ENCODE results near the gene PLXNA2. TPM values are rescaled to one million over a fixed set of nuclear protein-coding genes. Genes with fewer than 3 reads are reported as not detected.

Gene PLXNA2
- total and polyA plus RNA-seq, 9 donors: 17.8 to 43.3 (median 35.1) TPM

DNA sequence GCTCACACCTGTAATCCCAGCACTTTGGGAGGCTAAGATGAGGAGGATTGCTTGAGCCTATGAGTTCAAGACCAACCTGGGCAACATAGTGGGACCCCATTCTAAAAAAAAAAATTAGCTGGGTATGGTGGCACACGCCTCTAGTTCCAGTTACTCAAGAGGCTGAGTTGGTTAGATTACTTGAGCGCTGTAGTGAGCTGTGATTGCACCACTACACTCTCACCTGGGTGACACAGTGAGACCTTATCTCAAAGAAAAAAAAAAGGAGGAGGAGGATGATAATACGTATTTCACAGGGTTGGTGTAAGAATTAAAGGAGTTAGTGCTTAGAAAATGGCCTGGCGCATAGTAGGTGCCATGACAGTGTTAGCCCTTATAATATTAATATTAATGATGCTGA, 144.1 kb downstream of the PLXNA2 start:
- Histone ChIP-seq H3K27ac (ENCODE audit: low read length) (no peak overlapping the region), H3K4me3 (ENCODE audit: low read length) (no peak overlapping the region), H3K9me3 (replicated peaks; ENCODE audit: control insufficient read depth, low read depth, low read length) (no peaks in the 10 kb centered on the region), H3K27me3 (ENCODE audit: control insufficient read depth, insufficient read depth, low read length) (no peaks in the 10 kb centered on the region), H3K4me1 (ENCODE audit: control insufficient read depth, insufficient read depth, low read length) (peaks cover 60% of the 10 kb centered on the region), H3K36me3 (ENCODE audit: control insufficient read depth, insufficient read depth, low read length) (peaks cover 33% of the 10 kb centered on the region)
- no peak for DNase-seq
- WGBS (ENCODE audit: insufficient coverage): 100% methylated on average over 1 of the region's 4 CpGs

DNA sequence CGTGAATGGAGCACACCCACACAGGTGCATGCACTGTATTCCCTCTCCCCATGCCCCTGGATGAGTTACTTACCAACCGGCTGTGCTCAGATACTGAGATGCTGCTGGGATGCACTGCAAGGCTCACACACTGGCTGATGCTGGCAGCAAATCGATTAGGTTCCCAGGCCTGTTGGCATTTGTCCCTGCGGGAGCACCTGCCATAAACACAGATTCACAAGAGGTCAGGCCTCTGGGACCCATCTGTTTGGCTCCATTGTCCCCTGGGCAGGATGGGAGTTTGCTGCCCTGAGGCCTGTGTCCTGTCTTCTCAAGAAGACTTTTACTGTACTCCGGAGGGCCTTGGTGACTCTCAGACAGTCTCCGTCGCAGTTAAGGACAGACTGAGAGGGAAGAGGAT, 145.4 kb downstream of the PLXNA2 start:
- WGBS (ENCODE audit: insufficient coverage): 71% methylated on average over 7 of the region's 7 CpGs
- peaks cover 38% of the 10 kb centered on the region for H3K36me3 ChIP-seq (ENCODE audit: control insufficient read depth, insufficient read depth, low read length)
- no peaks in the 10 kb centered on the region for H3K27me3 ChIP-seq (ENCODE audit: control insufficient read depth, insufficient read depth, low read length)
- no peaks in the 10 kb centered on the region for H3K9me3 ChIP-seq (replicated peaks; ENCODE audit: control insufficient read depth, low read depth, low read length)
- DNase-seq: no peak
- H3K4me1 ChIP-seq (ENCODE audit: control insufficient read depth, insufficient read depth, low read length): peaks cover 48% of the 10 kb centered on the region
- no peak overlapping the region for H3K27ac ChIP-seq (ENCODE audit: low read length)
- no peak overlapping the region for H3K4me3 ChIP-seq (ENCODE audit: low read length)

DNA sequence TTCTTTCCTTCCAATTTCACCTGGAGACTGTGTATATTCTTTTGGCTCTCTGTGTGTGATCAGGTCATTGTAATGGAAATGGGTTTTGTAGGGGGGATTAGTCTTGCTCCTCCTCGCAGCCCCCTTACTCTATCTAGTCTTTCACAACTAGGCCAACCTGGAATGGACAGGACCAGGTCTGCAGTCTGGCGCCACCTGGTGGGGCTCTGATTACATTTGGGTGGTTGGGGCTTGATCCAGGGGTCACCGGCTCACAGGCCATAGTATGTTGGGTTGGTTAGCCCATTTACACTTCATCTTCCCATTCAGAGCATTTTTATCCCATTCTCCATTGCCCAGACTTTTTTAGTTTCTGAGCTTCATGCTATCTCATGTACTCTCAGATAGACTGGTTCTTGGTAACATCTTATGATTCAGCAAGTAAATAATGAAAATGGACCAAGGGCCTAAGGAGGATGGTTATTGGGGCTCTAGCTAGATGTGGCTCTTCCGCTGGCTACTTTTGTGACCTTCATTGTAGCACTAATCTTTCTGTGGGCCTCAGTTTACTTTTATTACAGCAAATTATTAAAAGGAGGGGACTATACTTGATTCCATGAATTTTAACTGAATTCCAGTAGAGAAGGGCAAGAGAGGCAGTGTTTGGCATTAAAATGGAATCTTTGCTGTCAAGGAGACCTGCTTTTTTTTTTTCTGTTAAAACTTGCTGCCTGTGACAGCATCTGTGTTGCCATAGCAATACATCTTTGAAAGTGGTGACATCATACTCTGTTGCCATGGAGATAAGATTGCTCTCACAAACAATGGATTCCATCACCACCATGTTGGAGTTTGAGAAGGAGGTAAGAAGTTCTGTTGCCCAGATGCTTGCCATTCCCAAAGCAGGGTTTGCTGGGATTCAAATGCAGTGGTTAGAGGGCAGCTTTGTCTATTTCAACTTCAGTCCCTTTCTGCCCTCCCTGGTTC, 150.1 kb downstream of the PLXNA2 start:
- H3K4me1 ChIP-seq (ENCODE audit: control insufficient read depth, insufficient read depth, low read length): peaks cover 24% of the 10 kb centered on the region
- no peaks in the 10 kb centered on the region for H3K27me3 ChIP-seq (ENCODE audit: control insufficient read depth, insufficient read depth, low read length)
- peaks cover 60% of the 10 kb centered on the region for H3K36me3 ChIP-seq (ENCODE audit: control insufficient read depth, insufficient read depth, low read length)
- WGBS (ENCODE audit: insufficient coverage): no CpG with 5 or more reads among the region's 4 CpGs
- H3K4me3 ChIP-seq (ENCODE audit: low read length): no peak overlapping the region
- H3K27ac ChIP-seq (ENCODE audit: low read length): no peak overlapping the region
- H3K9me3 ChIP-seq (replicated peaks; ENCODE audit: control insufficient read depth, low read depth, low read length): no peaks in the 10 kb centered on the region
- DNase-seq: peak; percentile 58

DNA sequence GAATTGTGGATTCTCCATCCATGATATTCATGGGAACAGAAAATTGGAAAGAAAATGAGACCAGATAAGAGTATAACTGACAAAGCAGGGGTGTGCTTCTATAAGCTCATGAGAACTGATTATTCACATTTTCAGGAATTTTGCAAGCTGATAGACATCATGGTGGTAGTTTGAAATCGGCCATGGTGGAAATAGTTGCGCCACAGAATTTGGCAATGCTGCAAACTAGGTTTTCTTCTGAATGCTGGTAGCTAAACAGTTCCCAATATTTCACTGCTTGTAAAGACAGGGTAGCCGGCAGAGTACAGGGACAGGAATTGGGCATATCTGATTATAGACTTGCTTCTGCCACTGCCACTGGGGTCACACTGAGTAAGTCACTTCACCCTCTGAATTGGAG, 151.1 kb downstream of the PLXNA2 start:
- H3K36me3 ChIP-seq (ENCODE audit: control insufficient read depth, insufficient read depth, low read length): peaks cover 64% of the 10 kb centered on the region
- WGBS (ENCODE audit: insufficient coverage): 94% methylated on average over 3 of the region's 3 CpGs
- no peaks in the 10 kb centered on the region for H3K9me3 ChIP-seq (replicated peaks; ENCODE audit: control insufficient read depth, low read depth, low read length)

DNA sequence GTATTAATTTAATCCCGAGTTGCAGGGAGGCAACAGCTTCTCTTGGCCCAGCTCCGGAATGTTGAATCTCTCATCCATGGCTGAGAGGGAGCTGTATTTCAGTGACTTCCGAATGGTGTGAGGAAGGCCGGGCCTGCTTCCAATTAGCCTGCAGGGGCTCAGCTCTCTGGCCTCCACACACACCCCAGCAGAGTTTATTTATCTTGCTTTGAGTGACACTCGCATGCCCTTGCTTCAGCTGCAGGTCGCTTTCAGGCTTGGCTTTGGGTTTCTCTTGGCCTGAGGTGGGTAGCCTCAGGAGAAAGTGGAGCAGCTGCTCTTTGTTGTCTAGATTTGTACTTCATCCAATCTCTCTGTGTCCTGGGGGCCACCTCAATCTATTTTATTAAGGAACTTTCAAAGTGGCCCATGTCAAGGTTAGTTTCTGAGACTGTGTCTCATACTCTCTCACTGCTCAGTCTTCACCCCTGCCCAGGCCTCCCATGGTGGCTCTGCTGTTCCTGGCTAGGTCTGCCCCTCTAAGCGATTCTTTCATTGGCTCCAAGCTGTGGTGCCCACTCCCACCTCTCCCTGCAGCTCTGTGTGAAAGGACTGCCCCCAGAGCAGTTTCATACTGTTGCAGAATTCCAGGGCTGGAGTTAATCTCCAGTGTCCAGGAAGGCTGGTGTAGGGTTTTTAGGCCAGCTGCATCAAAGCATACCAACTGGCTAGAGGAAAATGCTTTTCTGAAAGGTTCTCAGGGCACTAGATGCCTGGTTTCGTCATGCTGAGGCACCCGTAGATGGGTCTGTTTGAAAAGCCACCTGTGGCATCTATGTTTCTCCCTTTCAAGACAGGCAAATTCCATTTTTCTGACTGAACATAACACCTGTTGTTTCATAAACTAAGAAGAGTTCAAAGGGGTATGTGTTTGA, 153.5 kb downstream of the PLXNA2 start:
- Histone ChIP-seq H3K27me3 (ENCODE audit: control insufficient read depth, insufficient read depth, low read length) (no peaks in the 10 kb centered on the region), H3K4me3 (ENCODE audit: low read length) (no peak overlapping the region), H3K9me3 (replicated peaks; ENCODE audit: control insufficient read depth, low read depth, low read length) (no peaks in the 10 kb centered on the region), H3K36me3 (ENCODE audit: control insufficient read depth, insufficient read depth, low read length) (peaks cover 54% of the 10 kb centered on the region), H3K4me1 (ENCODE audit: control insufficient read depth, insufficient read depth, low read length) (peaks cover 42% of the 10 kb centered on the region), H3K27ac (ENCODE audit: low read length) (peak overlapping the region; percentile 56)
- WGBS (ENCODE audit: insufficient coverage): 49% methylated on average over 6 of the region's 9 CpGs
- DNase-seq: peak; percentile 73

More for the DNA sequence above, 151.1 kb downstream of the PLXNA2 start:
- no peaks in the 10 kb centered on the region for H3K27me3 ChIP-seq (ENCODE audit: control insufficient read depth, insufficient read depth, low read length)
- peaks cover 26% of the 10 kb centered on the region for H3K4me1 ChIP-seq (ENCODE audit: control insufficient read depth, insufficient read depth, low read length)
- no peak overlapping the region for H3K27ac ChIP-seq (ENCODE audit: low read length)
- DNase-seq: no peak
- H3K4me3 ChIP-seq (ENCODE audit: low read length): no peak overlapping the region

DNA sequence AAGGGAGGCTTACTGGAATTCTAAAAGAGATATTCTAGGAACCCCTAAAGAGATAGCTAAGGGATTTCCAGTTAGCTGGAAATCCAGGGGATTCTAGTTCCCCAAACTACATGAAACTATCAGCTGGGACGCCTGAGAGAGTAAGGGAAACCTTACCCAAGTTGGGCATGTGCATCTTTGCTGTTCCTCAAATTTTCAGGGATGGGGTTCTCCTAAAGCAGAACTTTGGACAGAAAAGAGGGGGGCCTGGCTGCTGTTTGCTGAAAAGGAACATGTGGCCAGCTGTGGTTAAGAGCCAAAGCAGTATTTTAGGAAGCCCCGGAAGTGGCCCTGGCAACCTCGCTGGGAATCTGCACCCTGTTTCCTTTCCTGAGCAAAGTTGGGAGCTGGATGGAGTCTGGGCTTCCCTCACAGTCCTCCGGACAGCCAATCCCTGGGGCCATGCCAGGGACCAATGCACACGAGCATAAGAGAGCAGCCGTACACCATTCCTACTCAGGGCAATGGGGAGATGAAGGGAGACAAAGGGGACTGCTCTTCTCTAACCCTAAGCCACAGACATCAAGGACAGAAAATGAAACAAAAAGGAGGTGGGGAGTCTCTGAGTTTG, 154.3 kb downstream of the PLXNA2 start:
- WGBS (ENCODE audit: insufficient coverage): 33% methylated on average over 1 of the region's 6 CpGs
- no peaks in the 10 kb centered on the region for H3K27me3 ChIP-seq (ENCODE audit: control insufficient read depth, insufficient read depth, low read length)
- no peak overlapping the region for H3K4me3 ChIP-seq (ENCODE audit: low read length)
- H3K27ac ChIP-seq (ENCODE audit: low read length): peak overlapping the region; percentile 56
- H3K36me3 ChIP-seq (ENCODE audit: control insufficient read depth, insufficient read depth, low read length): peaks cover 53% of the 10 kb centered on the region
- peak; percentile 46 for DNase-seq
- no peaks in the 10 kb centered on the region for H3K9me3 ChIP-seq (replicated peaks; ENCODE audit: control insufficient read depth, low read depth, low read length)
- H3K4me1 ChIP-seq (ENCODE audit: control insufficient read depth, insufficient read depth, low read length): peaks cover 49% of the 10 kb centered on the region

DNA sequence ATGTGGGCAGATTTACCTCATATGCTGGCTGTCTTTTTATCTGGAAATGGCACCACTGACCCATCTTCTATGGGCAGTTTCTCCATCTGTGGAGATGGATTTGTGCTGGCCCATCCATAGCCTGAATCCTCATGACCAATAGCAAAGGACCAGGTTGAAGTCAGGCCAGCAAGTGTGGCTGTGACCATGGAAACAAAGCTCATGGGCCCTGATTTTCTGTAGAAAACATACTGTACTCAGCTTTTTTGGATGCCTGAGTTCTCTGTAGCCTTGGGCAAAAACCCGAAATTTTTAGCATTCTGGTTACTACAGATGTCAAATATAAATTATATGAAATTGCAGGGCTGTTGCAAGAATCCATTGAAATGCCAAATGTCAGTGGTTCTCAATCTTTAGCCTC, 155.0 kb downstream of the PLXNA2 start:
- H3K4me3 ChIP-seq (ENCODE audit: low read length): no peak overlapping the region
- no CpG with 5 or more reads among the region's 1 CpG for WGBS (ENCODE audit: insufficient coverage)
- no peaks in the 10 kb centered on the region for H3K9me3 ChIP-seq (replicated peaks; ENCODE audit: control insufficient read depth, low read depth, low read length)
- peak; percentile 91 for DNase-seq
- H3K36me3 ChIP-seq (ENCODE audit: control insufficient read depth, insufficient read depth, low read length): peaks cover 56% of the 10 kb centered on the region
- no peaks in the 10 kb centered on the region for H3K27me3 ChIP-seq (ENCODE audit: control insufficient read depth, insufficient read depth, low read length)
- H3K4me1 ChIP-seq (ENCODE audit: control insufficient read depth, insufficient read depth, low read length): peaks cover 55% of the 10 kb centered on the region
- peak overlapping the region; percentile 56 for H3K27ac ChIP-seq (ENCODE audit: low read length)

DNA sequence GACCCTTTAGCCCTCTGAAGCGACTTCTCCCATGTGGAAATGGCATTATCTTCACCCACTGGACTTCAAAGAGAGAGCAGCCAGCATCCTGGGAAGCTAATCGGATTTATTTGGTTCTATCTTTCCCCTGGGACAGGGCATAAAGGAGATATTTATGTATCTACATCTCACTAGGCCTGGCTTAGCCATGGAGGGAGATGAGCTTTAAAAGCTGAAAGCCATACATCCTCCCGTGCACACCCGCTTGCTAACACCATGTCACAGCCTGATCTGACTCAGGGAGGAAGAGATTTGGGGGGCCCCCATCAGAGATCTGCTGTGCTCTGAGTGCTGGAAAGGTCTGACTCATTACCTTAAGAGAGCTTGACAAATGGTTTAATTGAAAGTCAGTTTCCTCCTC, 155.9 kb downstream of the PLXNA2 start:
- peaks cover 60% of the 10 kb centered on the region for H3K36me3 ChIP-seq (ENCODE audit: control insufficient read depth, insufficient read depth, low read length)
- no peak for DNase-seq
- H3K4me3 ChIP-seq (ENCODE audit: low read length): no peak overlapping the region
- peaks cover 57% of the 10 kb centered on the region for H3K4me1 ChIP-seq (ENCODE audit: control insufficient read depth, insufficient read depth, low read length)
- WGBS (ENCODE audit: insufficient coverage): no CpG with 5 or more reads among the region's 4 CpGs
- no peaks in the 10 kb centered on the region for H3K9me3 ChIP-seq (replicated peaks; ENCODE audit: control insufficient read depth, low read depth, low read length)
- no peaks in the 10 kb centered on the region for H3K27me3 ChIP-seq (ENCODE audit: control insufficient read depth, insufficient read depth, low read length)
- H3K27ac ChIP-seq (ENCODE audit: low read length): peak overlapping the region; percentile 31

DNA sequence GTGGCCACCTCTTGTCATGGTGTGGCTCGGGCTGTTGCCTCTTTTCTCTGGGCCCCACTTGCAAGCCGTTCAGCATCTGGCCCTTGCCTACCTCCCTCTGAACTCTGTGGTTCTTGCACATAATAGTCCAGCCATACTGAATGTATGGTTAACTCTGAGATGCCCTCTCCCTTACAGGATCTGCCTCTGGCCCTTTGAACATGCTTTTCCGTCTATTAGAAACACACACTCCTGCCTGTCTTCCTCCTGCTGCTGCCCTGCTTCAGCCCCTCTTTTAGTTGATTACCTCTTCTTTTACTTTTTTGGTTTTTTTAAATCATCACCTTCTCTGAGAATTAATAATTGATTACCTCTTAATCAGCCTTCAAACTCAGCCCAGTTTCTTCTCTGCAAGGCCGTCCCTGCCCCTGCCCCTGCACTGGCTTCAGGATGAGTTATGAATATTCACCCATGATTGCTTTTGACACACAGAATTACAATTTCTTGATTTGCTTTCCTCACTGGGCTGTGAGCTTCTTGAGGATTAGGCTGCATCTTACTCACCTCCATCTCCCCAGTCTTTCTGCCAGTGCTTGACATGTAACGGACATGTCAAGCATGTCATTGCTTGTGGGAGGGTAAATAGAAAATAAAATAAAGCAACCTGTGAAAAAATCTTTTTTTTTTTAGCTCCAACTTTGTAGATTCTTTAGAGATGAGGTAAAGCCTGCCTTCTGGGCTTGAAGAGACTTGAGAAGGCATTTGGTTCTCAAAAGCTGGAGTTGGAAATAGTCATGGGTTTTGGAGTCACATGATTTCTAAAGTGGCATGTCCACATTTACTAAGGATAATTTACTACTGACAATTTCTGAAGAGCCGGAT, 158.3 kb downstream of the PLXNA2 start:
- H3K27ac ChIP-seq (ENCODE audit: low read length): peak overlapping the region; percentile 83
- peak; percentile 57 for DNase-seq
- no peak overlapping the region for H3K4me3 ChIP-seq (ENCODE audit: low read length)

More for the DNA sequence above, 158.3 kb downstream of the PLXNA2 start:
- H3K9me3 ChIP-seq (replicated peaks; ENCODE audit: control insufficient read depth, low read depth, low read length): no peaks in the 10 kb centered on the region
- WGBS (ENCODE audit: insufficient coverage): 77% methylated on average over 4 of the region's 6 CpGs
- H3K4me1 ChIP-seq (ENCODE audit: control insufficient read depth, insufficient read depth, low read length): peaks cover 76% of the 10 kb centered on the region
- H3K36me3 ChIP-seq (ENCODE audit: control insufficient read depth, insufficient read depth, low read length): peaks cover 63% of the 10 kb centered on the region
- H3K27me3 ChIP-seq (ENCODE audit: control insufficient read depth, insufficient read depth, low read length): no peaks in the 10 kb centered on the region

Measured in muscle of leg (tissue), 11 donors.